ENCODE measurements around the gene NKX6-2.
"Not testable (repeated sequence)": the region's sequence is repeated elsewhere in the genome, so short reads cannot be mapped to it uniquely, and the experiment has no call there.

Gene NKX6-2

DNA sequence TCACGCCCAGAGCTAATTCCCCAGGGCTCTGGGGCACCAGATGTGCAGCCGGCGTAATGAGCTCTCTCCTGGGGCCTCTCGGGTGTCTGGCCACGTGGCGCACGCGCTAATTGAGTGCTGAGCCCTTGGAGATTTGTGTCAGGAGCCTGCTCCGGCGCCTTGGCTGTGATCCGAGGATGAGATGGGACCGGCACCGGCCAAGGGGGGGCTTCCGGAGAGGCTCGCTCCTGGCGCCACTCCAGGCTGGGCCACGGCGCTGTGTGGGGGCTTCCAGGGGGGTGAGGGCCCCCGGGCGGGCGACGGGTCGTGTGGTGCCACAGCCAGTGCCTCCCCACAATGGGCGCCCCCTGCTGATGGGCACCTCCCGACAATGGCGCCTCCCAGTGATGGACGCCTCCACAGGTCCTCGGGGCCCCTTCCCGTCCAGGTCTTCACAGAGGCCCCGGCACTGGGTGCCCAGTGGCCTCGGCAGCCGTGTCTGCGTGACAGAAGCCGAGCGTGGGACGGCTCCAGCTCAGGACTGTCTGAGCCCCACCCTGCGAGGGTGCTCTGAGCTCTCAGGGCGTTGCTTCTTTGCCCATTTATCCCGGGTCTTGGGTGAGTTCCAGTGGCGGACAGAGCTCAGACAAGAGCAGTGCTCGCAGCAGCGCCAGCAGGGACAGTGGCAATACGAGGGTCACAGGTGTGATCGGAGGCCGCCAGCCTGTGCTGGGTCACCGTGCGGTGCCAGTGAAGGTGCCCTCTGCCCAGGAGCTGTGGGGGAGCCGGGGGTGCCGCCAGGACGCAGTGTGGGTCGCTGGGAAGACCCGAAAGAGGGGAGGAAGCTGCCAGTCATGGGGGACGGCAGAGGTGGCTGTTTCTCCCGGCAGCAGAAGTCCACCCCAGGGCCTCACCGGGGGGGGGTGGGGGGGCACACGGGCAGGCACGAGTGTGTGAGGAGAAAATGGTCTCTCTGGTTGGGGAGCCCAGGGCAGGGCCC is 8.2 kb upstream of the NKX6-2 start:
- DNase-seq: no peak

- DNase-seq: no peak
Observed at GRCh38 chr10:132793213-132793612, 7.3 kb upstream of the NKX6-2 start.

- no peak for DNase-seq
Observed at GRCh38 chr10:132792796-132793195, 6.8 kb upstream of the NKX6-2 start.

DNA sequence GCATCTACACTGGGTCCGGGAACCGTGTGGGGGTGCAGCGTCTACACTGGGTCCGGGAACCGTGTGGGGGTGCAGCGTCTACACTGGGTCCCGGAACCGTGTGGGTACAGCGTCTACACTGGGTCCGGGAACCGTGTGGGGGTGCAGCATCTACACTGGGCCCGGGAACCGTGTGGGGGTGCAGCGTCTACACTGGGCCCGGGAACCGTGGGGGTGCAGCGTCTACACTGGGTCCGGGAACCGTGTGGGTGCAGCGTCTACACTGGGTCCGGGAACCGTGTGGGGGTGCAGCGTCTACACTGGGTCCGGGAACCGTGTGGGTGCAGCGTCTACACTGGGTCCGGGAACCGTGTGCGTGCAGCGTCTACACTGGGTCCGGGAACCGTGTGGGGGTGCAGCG is 6.2 kb upstream of the NKX6-2 start:
- DNase-seq: not testable (repeated sequence)

- DNase-seq: no peak
Observed at GRCh38 chr10:132790934-132791829, 5.2 kb upstream of the NKX6-2 start.

GRCh38 chr10:132790470-132790869 is 4.5 kb upstream of the NKX6-2 start:
- DNase-seq: no peak

DNA sequence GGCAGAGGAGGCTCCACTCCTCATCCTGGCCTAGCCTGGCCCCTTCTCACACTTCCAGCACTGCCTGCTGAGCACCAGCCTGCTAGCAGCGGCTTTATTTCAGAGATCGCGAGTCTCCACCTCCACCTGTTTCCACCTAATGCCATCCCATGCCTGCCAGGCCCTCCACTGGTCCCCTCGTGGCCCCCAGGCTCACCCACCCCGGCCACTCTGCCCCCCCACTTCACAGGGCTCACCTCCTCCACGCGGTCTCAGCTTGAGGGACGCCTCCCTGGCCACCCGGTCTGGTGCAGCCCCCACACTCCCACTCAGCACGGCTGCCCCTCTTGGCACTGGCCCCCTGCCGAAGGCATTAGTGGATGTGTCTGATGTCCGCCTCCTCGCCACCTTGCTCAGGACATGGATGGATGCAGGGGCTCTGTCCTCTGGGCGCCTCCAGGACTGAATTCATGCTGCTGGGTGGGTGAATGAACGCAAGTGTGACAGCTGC is 3.8 kb upstream of the NKX6-2 start:
- DNase-seq: no peak

DNA sequence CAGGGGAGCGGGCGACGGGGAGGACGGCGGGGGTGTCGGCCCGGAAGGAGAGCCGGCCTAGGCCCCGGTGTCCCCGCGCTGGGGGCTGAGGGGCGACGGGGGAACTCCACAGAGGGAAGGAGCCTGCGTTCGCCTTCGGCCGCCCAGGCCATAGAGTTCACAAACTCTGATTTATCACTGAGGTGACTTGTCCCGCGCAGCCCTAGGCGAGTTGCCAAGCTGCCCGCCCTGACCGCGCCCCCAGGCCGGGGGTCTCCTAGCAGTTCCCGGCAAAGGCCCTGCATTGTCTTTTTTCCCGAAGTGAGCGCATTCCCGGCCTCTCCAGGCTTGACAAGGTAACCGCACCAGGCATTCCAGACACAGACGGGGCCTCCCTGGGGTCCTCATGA is 2.9 kb upstream of the NKX6-2 start:
- no peak for DNase-seq

DNA sequence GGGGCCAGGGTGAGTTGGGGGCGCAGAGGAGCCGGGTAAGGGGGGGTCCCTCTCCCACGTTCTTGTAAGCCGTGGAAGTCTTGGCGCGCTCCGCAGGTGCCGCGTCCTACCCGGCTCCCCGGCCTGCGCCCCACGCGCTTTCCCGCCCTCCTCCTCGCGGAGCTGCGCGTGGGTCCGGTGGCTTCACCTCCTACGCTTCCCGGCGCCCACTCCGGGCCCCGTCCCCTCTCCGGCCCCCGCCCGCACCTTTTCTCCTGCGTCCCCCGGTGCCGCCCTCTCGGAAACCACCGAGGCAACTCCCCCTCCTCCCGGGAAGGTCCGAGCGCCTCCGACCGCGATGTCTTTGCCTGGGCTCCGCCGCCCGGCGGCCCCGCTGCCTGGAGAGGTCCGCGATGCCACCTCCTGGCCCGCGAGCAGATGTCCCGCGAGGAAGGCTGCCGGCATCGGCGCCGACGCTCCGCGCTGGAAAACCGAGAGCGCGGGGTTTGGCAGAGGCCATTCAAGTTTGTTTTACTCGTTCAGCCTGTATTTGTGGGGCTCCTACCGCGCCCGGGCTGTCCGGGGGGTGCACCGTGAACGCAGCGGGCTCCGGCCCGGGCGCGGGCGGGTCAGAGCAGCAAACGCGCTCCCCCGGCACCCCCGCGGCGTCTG is 2.4 kb upstream of the NKX6-2 start:
- no peak for DNase-seq

DNA sequence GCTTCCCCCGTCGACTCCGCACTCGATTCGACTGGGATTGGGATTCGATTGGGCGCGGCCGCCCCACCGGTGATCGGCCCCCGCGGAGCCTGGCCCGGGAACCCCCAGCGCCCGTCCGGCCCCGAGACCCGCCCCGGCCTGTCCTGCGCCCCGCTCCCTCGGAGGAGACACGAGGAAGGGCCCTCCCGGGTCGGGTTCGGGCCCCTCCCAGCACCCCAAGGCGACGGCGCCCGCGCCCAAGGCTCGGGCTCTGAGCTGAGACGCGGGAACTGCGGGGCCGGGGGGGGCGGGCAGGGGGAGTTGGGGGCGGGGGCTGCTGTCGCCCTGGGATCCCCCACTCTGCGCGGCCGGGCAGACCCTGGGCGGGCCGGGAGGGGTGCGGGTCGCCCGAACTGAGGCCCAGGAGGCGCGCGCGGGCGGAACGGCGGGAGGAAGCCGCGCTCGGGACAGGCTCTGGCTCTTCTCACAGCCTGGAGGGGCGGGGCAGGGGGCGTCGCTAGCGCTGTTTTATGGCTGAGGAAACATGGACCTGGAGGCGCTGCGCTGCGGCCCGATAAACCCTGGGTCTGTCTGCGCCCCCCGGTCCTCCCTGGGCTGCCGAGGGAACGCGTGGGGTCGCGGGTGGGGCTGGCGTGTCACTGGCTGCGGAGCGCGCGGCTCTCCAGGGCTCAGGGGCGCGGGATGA is 1.7 kb upstream of the NKX6-2 start:
- no peak for DNase-seq

DNA sequence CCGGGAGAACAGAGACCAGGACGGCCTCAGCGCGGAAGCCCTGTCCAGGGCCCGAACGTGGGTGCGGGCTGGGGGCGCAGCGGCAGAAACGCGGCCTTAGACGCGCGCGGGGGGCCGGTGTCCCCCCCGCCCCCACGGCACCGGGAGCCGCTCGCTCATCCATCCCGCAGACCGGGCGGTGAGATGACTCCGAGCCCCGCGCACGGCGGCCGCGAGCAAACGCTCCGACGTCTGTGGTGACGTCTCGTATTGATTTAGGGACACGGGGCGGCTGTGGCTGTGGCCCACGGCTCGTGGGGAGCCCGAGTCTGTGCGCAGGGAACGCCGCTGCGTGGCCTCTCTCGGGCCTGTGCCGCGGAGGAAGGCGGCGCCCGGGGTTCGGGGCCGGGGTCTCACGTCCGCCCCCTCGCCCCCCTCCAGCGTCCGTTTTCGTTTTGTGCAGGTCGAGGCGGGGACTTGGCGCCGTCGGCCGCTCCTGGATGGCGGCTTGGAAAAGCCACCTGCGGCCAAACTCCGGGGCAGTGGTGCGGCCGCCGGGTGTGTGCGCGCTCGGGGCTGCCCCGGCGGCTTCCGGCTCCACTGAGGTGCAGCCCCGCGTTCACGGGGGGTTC is 1.0 kb upstream of the NKX6-2 start:
- no peak for DNase-seq

DNA sequence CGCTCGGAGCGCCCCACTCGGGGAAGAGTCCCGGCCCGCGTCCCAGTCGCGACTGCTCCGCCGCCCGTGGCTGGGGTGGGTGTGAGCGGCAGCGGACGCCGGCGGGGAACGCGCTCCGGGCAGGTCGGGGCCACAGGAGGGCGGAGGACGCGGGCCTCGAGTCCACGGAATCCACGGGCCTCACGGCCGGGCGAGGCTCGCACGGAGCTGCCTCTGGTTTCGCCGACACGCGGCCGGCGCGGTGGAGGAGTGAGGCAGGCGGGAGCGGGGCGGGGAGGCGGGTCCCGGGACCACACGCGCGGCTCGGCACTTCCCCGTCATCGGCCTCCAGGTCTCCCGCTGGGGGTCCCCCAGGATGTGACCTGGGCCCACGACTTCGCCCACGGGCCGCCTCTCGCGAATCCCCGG is 533 bp upstream of the NKX6-2 start:
- no peak for DNase-seq

- no peak for DNase-seq
Observed at GRCh38 chr10:132784866-132785722, 853 bp downstream of the NKX6-2 start.

GRCh38 chr10:132783940-132784865 is 1.7 kb downstream of the NKX6-2 start:
- DNase-seq: no peak

DNA sequence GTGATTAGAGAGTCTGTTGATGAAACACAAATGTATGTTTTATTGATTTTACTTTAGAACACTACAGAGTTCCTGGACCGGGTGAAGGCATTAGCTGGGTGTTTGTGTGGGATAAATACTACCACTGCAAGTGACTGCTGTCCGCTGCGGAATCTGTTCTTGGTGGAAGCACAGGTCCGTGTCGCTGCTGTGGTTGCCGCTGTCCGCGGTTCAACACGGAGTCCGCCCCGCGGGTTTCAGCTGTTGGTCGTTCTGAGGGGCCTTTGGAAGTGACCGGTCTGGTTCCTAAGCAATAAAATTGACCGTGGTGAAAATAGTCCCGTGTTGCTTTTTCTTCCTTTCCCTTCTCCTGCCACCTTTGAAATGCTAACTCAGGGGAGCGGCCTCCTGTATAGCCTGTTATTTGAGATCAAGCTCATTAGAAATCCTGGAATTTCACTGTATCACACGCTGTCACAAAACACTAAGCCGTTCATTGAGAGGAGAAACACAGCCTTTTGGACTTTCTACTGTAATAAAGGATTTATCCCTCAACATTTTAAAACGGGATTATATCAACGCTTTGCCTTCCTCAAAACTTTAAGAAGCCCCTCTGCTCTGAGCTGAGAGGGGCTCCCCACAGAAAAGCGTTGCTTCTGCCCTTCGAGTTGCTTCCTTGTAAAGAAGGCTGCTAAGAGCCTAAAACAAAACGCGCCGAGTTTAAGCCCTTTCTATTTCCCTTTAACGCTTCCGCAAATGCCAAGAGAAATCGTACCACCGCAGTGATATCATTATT is 2.6 kb downstream of the NKX6-2 start:
- no peak for DNase-seq

DNA sequence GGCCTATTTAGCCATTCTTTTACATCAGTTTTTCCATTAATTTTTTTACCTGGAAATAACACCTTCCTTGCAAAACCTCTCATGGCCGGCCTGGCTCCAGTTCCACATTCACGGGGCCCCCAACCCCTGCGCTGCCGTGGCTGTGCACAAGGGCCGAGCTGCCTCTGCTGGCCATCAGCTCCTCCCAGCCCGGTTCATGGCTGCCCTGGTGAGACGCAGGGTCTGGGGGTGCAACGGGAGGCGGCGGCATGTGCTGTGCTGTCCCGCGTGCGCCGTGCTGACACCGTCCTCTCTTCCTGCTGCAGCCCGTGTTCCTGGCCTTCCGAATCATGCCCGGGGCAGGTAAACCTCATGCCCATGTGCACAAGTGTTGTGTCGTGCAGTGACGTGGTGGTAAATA is 4.4 kb downstream of the NKX6-2 start:
- DNase-seq: no peak

GRCh38 chr10:132780356-132780755 is 5.6 kb downstream of the NKX6-2 start:
- no peak for DNase-seq

- DNase-seq: no peak
Observed at GRCh38 chr10:132779549-132780294, 6.2 kb downstream of the NKX6-2 start.

Data from CD4-positive, alpha-beta T cell treated with Interleukin-12 subunit alpha and Interleukin-12 subunit beta, for 1 hour (primary cell).